ENCODE data around the gene PRR12. TPM values are rescaled to one million over a fixed set of nuclear protein-coding genes. Genes with fewer than 3 reads are reported as not detected.

PRR12 gene
- total and polyA plus RNA-seq, 9 of the 15 experiments (the other 6 are each of a cell fraction or from before 2014, with no cell fraction given), result 0.01 to 21.1 (median 0.98) TPM

DNA sequence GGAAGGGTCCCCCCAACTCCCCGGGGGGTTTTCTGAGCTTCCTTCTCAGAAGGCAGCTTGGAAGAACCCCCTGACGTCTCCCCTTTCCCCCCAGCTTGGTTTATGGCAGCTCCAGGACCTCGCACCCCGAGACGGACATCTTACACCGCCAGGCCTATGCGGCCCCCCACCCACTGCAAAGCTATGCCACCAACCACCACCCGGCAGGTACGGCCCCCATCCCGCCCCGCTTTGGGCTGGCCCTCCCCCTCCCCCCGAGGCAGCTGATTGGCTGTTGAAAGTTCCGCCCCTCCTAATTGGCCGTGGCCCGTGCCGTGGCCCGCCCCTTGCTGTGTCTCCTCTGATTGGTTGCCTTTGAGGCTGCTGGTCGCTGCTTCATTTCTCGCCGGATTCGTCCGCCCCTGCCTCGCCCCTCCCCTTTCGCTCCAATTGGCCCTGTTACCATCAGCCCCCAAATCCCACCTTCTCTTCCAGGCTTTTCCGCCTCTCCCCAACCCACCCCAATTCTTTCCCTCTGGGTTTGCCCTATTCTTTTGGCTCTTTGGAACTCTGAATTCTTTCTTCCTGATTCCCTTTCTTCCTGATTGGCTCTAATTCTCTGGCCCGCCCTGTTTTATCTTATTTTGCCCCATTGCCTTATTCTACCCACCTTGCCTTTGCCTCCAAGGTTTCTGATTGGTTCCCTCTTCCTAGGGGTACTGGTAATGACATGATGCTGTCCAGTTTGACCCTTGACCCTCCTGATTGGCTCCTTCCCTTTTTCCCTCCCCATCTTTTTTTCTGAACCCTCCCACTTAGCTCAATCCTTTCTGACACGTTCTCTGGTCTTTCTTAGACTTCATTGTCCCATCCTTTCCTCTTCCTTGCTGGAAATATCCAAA is 2.5 kb downstream of the PRR12 start (continued):
- no peak for TF ChIP-seq NR3C1 (CRISPR knock-in tag; IDR thresholded peaks at IDR 0.05)
- TF ChIP-seq, protein P1, sequence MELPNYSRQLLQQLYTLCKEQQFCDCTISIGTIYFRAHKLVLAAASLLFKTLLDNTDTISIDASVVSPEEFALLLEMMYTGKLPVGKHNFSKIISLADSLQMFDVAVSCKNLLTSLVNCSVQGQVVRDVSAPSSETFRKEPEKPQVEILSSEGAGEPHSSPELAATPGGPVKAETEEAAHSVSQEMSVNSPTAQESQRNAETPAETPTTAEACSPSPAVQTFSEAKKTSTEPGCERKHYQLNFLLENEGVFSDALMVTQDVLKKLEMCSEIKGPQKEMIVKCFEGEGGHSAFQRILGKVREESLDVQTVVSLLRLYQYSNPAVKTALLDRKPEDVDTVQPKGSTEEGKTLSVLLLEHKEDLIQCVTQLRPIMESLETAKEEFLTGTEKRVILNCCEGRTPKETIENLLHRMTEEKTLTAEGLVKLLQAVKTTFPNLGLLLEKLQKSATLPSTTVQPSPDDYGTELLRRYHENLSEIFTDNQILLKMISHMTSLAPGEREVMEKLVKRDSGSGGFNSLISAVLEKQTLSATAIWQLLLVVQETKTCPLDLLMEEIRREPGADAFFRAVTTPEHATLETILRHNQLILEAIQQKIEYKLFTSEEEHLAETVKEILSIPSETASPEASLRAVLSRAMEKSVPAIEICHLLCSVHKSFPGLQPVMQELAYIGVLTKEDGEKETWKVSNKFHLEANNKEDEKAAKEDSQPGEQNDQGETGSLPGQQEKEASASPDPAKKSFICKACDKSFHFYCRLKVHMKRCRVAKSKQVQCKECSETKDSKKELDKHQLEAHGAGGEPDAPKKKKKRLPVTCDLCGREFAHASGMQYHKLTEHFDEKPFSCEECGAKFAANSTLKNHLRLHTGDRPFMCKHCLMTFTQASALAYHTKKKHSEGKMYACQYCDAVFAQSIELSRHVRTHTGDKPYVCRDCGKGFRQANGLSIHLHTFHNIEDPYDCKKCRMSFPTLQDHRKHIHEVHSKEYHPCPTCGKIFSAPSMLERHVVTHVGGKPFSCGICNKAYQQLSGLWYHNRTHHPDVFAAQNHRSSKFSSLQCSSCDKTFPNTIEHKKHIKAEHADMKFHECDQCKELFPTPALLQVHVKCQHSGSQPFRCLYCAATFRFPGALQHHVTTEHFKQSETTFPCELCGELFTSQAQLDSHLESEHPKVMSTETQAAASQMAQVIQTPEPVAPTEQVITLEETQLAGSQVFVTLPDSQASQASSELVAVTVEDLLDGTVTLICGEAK (IDR thresholded peaks at IDR 0.05), result no peak
- TF ChIP-seq, protein P1 (CRISPR knock-in tag; IDR thresholded peaks at IDR 0.05), result no peak
- TF ChIP-seq, protein P2, sequence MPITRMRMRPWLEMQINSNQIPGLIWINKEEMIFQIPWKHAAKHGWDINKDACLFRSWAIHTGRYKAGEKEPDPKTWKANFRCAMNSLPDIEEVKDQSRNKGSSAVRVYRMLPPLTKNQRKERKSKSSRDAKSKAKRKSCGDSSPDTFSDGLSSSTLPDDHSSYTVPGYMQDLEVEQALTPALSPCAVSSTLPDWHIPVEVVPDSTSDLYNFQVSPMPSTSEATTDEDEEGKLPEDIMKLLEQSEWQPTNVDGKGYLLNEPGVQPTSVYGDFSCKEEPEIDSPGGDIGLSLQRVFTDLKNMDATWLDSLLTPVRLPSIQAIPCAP (CRISPR knock-in tag; IDR thresholded peaks at IDR 0.05; ENCODE audit: borderline replicate concordance), result no peak
- TF ChIP-seq, protein P3, sequence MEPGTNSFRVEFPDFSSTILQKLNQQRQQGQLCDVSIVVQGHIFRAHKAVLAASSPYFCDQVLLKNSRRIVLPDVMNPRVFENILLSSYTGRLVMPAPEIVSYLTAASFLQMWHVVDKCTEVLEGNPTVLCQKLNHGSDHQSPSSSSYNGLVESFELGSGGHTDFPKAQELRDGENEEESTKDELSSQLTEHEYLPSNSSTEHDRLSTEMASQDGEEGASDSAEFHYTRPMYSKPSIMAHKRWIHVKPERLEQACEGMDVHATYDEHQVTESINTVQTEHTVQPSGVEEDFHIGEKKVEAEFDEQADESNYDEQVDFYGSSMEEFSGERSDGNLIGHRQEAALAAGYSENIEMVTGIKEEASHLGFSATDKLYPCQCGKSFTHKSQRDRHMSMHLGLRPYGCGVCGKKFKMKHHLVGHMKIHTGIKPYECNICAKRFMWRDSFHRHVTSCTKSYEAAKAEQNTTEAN (CRISPR knock-in tag; IDR thresholded peaks at IDR 0.05), result no peak
- TF ChIP-seq U2AF2 (optimal IDR thresholded peaks at IDR 0.05; ENCODE audit: low read depth, low read length), result no peak
- TF ChIP-seq MXI1 (IDR thresholded peaks at IDR 0.05; ENCODE audit: low read depth, low read length), result no peak
- TF ChIP-seq THRAP3 (IDR thresholded peaks at IDR 0.05; ENCODE audit: borderline replicate concordance), result no peak
- TF ChIP-seq ZFP1 (CRISPR knock-in tag; IDR thresholded peaks at IDR 0.05), result no peak
- TF ChIP-seq, protein P4, sequence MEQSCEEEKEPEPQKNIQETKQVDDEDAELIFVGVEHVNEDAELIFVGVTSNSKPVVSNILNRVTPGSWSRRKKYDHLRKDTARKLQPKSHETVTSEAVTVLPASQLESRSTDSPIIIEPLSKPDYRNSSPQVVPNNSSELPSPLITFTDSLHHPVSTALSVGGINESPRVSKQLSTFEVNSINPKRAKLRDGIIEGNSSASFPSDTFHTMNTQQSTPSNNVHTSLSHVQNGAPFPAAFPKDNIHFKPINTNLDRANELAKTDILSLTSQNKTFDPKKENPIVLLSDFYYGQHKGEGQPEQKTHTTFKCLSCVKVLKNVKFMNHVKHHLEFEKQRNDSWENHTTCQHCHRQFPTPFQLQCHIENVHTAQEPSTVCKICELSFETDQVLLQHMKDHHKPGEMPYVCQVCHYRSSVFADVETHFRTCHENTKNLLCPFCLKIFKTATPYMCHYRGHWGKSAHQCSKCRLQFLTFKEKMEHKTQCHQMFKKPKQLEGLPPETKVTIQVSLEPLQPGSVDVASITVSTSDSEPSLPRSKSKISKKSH (CRISPR knock-in tag; IDR thresholded peaks at IDR 0.05), result no peak
- no peak for TF ChIP-seq LEF1 (IDR thresholded peaks at IDR 0.05)
- no peak for TF ChIP-seq GABPB1 (CRISPR knock-in tag; IDR thresholded peaks at IDR 0.05)
- TF ChIP-seq SAP30 (IDR thresholded peaks at IDR 0.05; ENCODE audit: borderline replicate concordance, insufficient read depth, low read depth, low read length, poor library complexity, severe bottlenecking), result no peak

All from K562 (cell line).